Stimulated activated CD4-positive, alpha-beta T cell treated with anti-CD3 and anti-CD28 coated beads, Interleukin-1b, Interleukin-23, amount 100 ng/mL, for 1 hour (primary cell): Measurements from ENCODE around the gene CAMK2A.

Experiments used
- DNase-seq, 2 donors: peaks; one replicate each; pipeline ENCODE4 v3.0.0-alpha.2; 2020; ENCODE audit warnings: low read depth in 2 of 2

The CAMK2A gene

DNA sequence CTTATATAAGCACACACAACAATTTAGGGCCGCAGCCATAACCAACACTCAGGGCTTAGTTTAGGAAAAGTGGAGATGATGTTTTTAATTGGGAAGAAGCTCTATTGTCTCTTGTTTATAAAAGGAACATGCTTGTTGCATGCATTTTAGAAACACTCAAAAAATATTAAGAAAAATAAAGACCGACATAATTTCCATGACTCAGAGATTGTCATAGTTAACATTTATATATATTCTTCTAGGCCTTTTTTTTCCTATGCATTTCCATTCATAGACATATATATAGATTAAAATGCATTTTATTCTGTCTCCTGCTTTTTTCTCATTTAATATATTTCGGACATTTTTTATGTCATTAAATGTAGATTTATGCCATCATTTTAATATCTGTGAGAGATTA is 26.7 kb upstream of the CAMK2A start:
- no peak for DNase-seq

DNA sequence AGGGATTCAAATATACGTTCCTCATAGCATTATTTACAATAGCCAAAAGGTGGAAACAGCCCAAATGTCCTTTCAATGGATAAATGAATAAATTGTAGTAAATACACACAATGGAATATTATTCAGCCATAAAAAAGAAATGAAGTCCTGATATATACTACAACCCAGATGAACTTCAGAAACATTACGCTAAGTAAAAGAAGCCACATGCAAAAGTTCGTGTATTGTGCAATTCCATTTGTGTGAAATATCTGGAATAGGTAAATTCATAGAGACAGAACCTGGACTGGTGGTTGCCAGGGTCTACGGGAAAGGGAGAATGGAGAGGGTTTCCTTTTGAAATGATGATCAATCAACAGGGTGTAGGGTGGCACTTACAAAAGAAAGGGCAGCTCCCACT is 25.7 kb upstream of the CAMK2A start:
- DNase-seq: no peak

- DNase-seq: no peak
Measured at GRCh38 chr5:150313921-150314716, 24.5 kb upstream of the CAMK2A start.

GRCh38 chr5:150313501-150313900 is 23.9 kb upstream of the CAMK2A start:
- DNase-seq: no peak

- DNase-seq: no peak
Measured at GRCh38 chr5:150312518-150312917, 22.9 kb upstream of the CAMK2A start.

- DNase-seq: no peak
Measured at GRCh38 chr5:150311015-150311692, 21.6 kb upstream of the CAMK2A start.

- DNase-seq: no peak
Measured at GRCh38 chr5:150310246-150310645, 20.7 kb upstream of the CAMK2A start.

DNA sequence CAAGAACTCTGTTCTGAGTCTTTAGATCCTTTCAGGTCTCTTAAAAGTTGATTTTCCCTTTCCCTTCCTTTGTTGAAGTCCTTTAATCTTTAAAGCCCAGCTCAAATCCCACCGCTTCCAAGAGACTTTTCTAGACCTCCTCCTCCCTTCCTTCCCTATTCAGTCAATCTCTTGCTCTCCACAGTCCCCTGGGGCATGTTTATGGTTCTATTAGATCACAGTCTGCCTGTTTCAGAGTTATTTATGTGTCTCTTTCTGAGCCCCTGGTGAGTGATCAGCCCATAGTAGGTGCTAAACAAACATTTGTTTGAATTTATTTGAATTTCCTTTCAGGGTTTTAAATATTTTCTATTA is 20.3 kb upstream of the CAMK2A start:
- DNase-seq: no peak

DNA sequence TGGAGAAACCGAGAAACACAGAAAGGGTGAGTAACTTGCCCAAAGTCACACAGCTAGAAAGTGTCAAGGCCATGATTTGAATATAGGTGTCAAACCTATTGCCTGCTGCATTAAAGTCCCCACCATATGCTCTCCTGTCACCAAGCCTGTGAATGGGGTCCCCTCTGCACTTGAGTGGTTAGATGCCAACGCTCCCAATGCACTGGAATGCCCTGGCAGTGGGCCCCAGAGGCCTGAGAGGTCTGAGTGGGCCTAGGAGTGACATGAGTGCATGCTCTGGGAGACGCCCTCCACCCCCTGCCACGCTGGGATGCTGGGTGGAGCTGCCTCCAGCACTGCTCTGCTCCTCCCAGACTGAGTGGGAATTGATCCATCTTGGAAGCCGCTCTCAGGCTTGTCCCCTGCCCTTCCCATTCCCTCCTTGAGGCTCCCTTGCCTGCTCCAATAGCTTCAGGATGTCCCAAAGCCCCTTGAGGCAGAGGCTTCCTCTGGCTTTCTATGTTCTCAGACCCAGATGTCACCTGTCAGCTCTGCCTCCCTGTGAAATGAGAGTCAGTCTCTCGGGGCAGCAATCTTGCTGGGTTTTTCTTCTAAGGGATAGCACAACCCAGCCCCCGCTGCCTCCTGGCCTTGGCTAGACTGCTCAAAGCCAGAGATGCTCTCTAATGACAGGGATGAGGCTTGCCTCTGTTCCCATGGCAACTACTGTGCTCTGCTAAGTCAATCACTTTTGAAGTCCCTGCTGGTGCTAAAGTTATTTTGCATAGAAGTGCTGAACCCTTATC is 19.7 kb upstream of the CAMK2A start:
- no peak for DNase-seq

DNA sequence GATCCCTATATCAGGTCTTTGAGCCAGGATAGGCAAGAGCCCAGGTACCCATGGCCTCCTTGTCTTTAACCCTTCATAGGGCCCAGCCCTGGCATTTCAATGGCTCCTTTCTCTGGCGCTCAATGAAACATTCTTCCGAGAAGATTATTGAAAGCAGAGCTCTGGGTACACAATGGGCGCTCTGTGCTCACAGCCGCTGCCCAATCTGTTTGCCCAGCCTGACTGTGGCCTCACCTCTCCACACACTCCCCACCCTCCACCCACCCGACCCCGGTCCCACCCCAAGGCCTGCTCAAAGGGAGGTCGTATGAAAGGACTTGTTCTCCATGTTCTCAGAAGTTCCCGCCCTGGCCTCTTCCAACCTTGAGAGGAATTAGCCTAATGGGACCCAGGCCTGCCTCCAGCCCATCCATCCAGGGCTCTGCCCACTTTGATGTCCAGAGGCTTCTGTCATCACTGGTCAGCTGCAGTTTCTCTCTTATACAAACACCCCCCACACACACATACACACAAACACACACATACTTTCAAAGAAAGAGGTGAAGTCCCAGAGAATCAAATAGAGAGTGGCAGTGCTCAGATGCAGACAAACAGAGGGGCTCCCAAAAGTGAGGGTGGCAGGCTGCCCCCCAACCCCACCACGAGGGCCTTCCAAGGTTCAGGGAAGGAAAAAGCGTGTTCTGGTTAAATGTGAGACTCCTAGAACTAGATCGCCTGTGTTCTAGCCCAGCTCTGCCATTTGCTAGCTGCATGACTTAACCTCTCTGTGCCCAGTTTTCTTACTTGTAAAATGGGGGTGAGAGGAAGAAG is 18.2 kb upstream of the CAMK2A start:
- no peak for DNase-seq

DNA sequence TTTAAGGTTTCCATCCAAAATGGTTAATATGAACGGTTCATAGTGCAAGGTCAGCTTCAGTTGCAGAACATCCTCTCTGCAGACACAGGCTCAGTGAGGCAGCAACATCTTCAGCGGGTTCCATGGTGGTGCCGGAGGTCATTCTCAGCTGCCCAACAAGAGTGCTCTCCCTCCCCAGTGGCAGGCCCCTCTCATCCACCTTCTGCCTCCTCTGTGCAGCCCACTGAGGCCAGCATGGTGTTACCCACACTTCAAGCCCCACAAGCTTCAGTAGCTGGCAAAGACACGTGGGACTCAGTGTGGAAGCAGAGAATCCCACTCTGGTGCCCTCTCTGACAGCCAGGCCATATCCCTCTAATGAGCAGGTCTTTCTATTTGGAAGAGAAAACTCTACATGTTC is 17.2 kb upstream of the CAMK2A start:
- DNase-seq: no peak

DNA sequence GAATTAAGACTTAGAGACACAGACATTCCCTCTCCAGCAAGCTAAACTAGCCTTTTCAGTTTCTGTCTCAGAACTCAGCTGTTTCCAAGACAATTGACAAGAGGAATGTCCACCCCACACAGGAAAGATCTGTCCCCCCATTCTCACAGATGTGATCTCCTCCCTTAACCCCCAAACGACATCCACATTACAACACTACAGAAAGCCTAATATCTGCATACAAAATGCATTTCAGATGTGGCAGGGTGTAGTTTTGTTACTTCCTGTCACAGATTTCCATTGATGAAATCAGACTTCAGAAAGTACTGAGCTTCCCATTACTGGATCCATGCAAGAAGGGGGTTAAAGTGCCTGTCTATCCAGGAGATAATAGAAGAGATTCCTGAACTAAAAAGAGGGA is 16.0 kb upstream of the CAMK2A start:
- no peak for DNase-seq

GRCh38 chr5:150305095-150305494 is 15.5 kb upstream of the CAMK2A start:
- no peak for DNase-seq

DNA sequence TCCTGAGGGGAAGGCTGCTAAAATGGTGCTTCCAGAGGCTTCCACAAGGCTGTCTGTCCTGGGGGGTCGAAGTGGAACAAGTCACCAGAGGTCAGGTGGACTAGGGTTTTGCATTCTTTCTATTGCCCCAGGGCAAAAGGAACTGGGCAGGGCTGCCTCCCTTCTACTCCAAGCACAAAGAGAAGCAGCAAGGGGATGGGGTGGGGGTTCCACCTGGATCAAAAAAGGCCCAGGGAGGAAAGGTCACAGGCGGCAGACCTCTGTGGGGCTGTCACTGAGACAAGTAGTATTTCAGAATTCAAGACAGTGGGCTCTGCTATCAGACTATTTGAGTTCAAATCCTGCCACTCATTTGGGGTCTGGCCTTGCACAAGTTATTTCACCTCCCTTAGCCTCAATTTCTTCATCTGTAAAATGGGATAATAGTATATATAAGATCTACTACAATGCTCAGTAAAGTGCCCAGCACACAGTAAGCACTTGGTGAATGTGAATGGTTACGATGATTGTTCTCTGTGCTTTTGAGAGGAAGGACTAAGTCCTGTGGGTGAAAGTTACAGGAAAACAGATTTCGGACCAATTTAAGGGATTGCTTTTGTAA is 15.0 kb upstream of the CAMK2A start:
- DNase-seq: no peak

DNA sequence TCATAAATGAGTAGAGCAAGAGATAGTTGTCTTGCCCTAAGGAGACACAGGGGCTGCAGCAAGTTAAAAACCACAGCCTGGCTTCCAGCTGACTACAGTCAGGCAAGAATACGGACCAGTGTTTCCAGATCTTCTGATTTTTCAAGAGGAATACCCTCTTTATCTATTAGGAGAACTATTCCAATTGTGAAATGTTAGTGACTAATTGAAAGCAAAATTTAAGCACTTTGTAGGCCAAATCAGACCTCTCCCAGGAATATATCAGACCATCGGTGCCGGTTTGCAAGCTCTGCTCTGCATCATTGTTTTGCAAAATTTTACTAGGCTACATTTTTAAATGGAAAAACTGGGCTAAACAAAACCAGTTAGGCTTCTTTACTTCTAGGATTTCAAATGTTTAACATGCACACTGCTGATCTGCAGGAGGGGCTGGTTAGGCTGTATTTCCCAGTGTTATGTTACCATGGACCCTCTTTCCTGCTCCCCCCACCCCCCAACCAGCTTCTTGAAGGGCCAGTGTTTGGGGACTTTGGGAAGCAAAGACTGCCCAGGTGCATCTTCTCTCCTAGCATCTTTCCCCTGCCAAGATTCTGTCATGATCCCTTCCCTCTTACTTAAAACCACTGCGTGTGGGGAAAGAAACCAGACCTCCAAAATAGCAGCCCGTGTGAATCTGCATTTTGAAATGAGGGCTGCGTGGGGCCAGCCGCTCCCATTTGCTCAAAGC is 14.2 kb upstream of the CAMK2A start:
- DNase-seq: no peak

GRCh38 chr5:150303070-150303615 is 13.6 kb upstream of the CAMK2A start:
- no peak for DNase-seq

DNA sequence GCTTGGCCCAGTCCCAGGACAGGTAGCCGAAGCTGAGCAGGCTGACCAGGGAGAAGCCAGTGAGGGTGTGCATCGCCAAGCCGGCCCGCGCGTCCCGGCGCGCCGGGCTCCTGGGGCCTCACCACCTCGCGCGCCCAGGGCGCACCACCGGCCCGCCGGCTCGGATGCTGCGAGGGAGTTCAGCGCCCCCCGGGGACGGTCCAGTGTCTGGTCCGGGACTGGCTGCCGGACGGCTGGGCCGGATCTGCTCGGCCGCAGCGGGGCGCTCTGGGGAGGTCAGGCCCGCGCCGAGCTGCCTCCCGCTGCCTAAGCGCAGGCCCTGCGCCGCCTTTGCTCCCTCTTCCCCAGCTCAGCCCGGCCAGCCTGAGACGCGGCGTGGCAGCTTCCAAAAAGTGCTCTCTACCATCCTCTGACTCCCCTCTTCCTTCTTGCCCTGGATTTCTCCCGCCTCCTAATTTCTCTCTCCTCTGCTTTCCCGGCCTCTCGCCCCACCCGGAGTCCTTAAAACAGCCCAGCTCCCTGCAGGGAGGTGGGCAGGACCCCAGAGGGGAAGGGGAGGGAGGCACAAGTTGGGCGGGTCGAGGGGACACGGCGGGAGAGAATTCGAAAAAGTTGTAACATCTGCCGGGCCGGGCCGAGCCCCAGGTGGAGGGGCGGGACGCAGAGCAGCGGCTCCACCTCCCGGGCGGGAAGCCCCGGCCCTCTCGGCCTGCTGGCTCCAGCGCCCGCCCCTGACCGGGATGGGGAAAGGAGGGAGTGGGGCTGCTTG is 12.9 kb upstream of the CAMK2A start, which contains the start of gene ARSI:
Gene ARSI, minus strand, starts transcription at position 605 of the 769 bp plus-strand sequence. Its CDS starts 532 bp downstream, at position 73.
- no peak for DNase-seq

DNA sequence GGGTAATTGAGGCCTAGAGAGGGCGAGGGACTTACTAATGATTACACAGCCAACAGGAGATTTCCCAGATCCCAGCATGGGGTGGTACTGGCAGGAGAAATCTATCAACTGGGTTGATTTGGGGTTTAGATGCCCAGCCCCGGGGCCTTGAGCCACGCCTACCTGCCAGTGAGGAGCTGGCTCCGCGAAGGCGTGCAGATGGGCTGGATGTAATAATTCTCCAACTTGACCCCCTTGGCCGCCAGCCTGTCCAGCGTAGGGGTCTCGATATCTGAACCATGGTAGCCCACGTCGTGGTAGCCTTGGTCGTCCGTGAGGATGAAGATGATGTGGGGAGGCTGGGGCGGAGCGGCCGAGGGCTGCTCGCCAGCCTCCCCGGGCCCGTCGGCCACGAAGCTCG is 12.3 kb upstream of the CAMK2A start:
- DNase-seq: no peak

GRCh38 chr5:150301170-150301505 is 11.6 kb upstream of the CAMK2A start:
- DNase-seq: no peak
